Motor neuron (in vitro differentiated cells): ENCODE measurements around the gene UBE2I. TPM values are rescaled to one million over a fixed set of nuclear protein-coding genes. Genes with fewer than 3 reads are reported as not detected.

Source experiments
- ATAC-seq, 8 experiments: fragments of 200-7000 bp; cut with Tn5 transposase; replicated peaks in 6 of 8; 2 replicates each; pipeline ENCODE4 v1.8.0; 2021; ENCODE audit warnings: mild to moderate bottlenecking in 8 of 8, moderate library complexity in 8 of 8
- H3K27ac ChIP-seq, 2 donors: fragments of 250-450 bp; sonication (Bioruptor Pico); 2 replicates each; pipeline ENCODE4 v1.9.0; 2021; ENCODE audit warnings: antibody characterized with exemption in 2 of 2, mild to moderate bottlenecking in 2 of 2, moderate library complexity in 1 of 2
- H3K4me1 ChIP-seq, 2 donors: fragments of 250-450 bp; sonication (Bioruptor Pico); replicated peaks in 1 of 2; 2 replicates each; pipeline ENCODE4 v1.6.1; 2021; ENCODE audit warnings: antibody characterized with exemption in 2 of 2, mild to moderate bottlenecking in 2 of 2, moderate library complexity in 1 of 2
- H3K4me3 ChIP-seq, 5 donors: fragments of 250-450 bp; sonication (Bioruptor Pico); 2 replicates each; pipeline ENCODE4 v1.9.0; 2021; ENCODE audit warnings: antibody characterized with exemption in 5 of 5, mild to moderate bottlenecking in 5 of 5, moderate library complexity in 4 of 5
- WGBS, 10 experiments: fragments of 450-650 bp; shearing (Covaris generic); methylation state at CpG; one replicate each; pipeline ENCODE4 v1.0.0; 2022; 5-methylcytosine and 5-hydroxymethylcytosine counted together
- in situ Hi-C, 9 experiments: fragments of 400-800 bp; cut with MboI; loops; one replicate each; pipeline ENCODE4 v1.15.0; 2021; ENCODE audit warnings: low sequenced_read_pairs in 9 of 9, low pct_unique_long_range_greater_than_20kb in 2 of 9; ENCODE audit not compliant: unreplicated experiment in 9 of 9
- total RNA-seq, 8 experiments: library from RNA; unstranded; fragments of 300-600 nt; gene quantifications; 2 replicates each; pipeline versions ENCODE4 v1.2.3 to v1.2.4, GENCODE V29; 2022

Gene UBE2I
- total RNA-seq, 8 experiments from 2014 or later: 34.9 to 122 (median 59.1) TPM

GRCh38 chr16:1332618-1333148 is 23.2 kb downstream of the UBE2I start:
- in situ Hi-C loops: no loop called here
- Histone ChIP-seq H3K4me3 (peak overlapping the region in 1 of 5 donors; percentile 36), H3K27ac (no peak overlapping the region), H3K4me1 (peaks cover 46 to 52% of the 10 kb centered on the region in 2 donors)
- WGBS, 10 experiments: 0 to 4% (median 1%) methylated on average over 1 to 7 of the region's 26 CpGs; no CpG with 5 or more reads in 6 of the 10 experiments
- ATAC-seq: no peak

- in situ Hi-C loops: no loop called here
- Histone ChIP-seq H3K4me1 (peaks cover 50 to 55% of the 10 kb centered on the region in 2 donors), H3K4me3 (peak within 1 kb of the TSS; percentile 26 to 49 (median 42)), H3K27ac (no peak within 1 kb of the TSS)
- WGBS, 10 experiments: no CpG with 5 or more reads among the region's 83 CpGs
- ATAC-seq: peak; percentile 8 to 67 (median 34)
Observed at GRCh38 chr16:1333149-1333812, 23.8 kb downstream of the UBE2I start, which contains the start of gene BAIAP3. BAIAP3 (plus strand) TSS chr16:1333645; CDS start chr16:1338550, 4,905 bp downstream.

- ATAC-seq: no peak
- in situ Hi-C loops: no loop called here
- peaks cover 52 to 55% of the 10 kb centered on the region in 2 donors for H3K4me1 ChIP-seq
- H3K27ac ChIP-seq: no peak overlapping the region
- WGBS, 10 experiments: 0% methylated on average over 3 of the region's 78 CpGs; no CpG with 5 or more reads in 9 of the 10 experiments
- peak overlapping the region; percentile 26 to 49 (median 42) for H3K4me3 ChIP-seq
Observed at GRCh38 chr16:1333854-1334700, 24.6 kb downstream of the UBE2I start.

GRCh38 chr16:1334739-1335138 is 25.3 kb downstream of the UBE2I start:
- H3K4me3 ChIP-seq: peak overlapping the region in 3 of 5 donors; percentile 42 to 49 (median 46)
- no peak overlapping the region for H3K27ac ChIP-seq
- peaks cover 52 to 55% of the 10 kb centered on the region in 2 donors for H3K4me1 ChIP-seq
- in situ Hi-C loops: no loop called here
- WGBS, 10 experiments: 0 to 53% (median 0%) methylated on average over 1 to 2 of the region's 9 CpGs; no CpG with 5 or more reads in 7 of the 10 experiments
- no peak for ATAC-seq

- in situ Hi-C loops: no loop called here
- H3K4me3 ChIP-seq: peak overlapping the region in 3 of 5 donors; percentile 3 to 9 (median 6)
- peak in 5 of 8 experiments; percentile 18 to 62 (median 31) for ATAC-seq
- peaks cover 52 to 55% of the 10 kb centered on the region in 2 donors for H3K4me1 ChIP-seq
- peak overlapping the region in 1 of 2 donors; percentile 39 for H3K27ac ChIP-seq
- 0 to 8% (median 0%) methylated on average over 1 to 2 of the region's 16 CpGs; no CpG with 5 or more reads in 7 of the 10 experiments for WGBS, 10 experiments
Observed at GRCh38 chr16:1335211-1335971, 26.0 kb downstream of the UBE2I start.

- Histone ChIP-seq H3K4me1 (peaks cover 52 to 55% of the 10 kb centered on the region in 2 donors), H3K27ac (peak overlapping the region in 1 of 2 donors; percentile 39), H3K4me3 (peak overlapping the region in 3 of 5 donors; percentile 3 to 9 (median 6))
- in situ Hi-C loops: no loop called here
- ATAC-seq: peak in 5 of 8 experiments; percentile 60 to 79 (median 69)
- 0% methylated on average over 1 of the region's 12 CpGs; no CpG with 5 or more reads in 9 of the 10 experiments for WGBS, 10 experiments
Observed at GRCh38 chr16:1335996-1336395, 26.6 kb downstream of the UBE2I start.

- in situ Hi-C loops: no loop called here
- WGBS, 10 experiments: 47 to 48% methylated on average over 3 to 4 of the region's 15 CpGs; no CpG with 5 or more reads in 8 of the 10 experiments
- Histone ChIP-seq H3K4me3 (no peak overlapping the region), H3K27ac (peak overlapping the region in 1 of 2 donors; percentile 17), H3K4me1 (peaks cover 50 to 52% of the 10 kb centered on the region in 2 donors)
- no peak for ATAC-seq
Observed at GRCh38 chr16:1336619-1337018, 27.2 kb downstream of the UBE2I start.

- WGBS, 10 experiments: 17 to 27% methylated on average over 2 to 5 of the region's 9 CpGs; no CpG with 5 or more reads in 8 of the 10 experiments
- peaks cover 50 to 51% of the 10 kb centered on the region in 2 donors for H3K4me1 ChIP-seq
- ATAC-seq: peak in 5 of 8 experiments; percentile 1 to 34 (median 30)
- in situ Hi-C loops: no loop called here
- no peak overlapping the region for H3K4me3 ChIP-seq
- no peak overlapping the region for H3K27ac ChIP-seq
Observed at GRCh38 chr16:1337486-1337885, 28.1 kb downstream of the UBE2I start.

- ATAC-seq: no peak
- no peak overlapping the region for H3K4me3 ChIP-seq
- no peak overlapping the region for H3K27ac ChIP-seq
- in situ Hi-C loops: no loop called here
- peaks cover 45 to 52% of the 10 kb centered on the region in 2 donors for H3K4me1 ChIP-seq
- WGBS, 10 experiments: 30 to 53% methylated on average over 2 of the region's 30 CpGs; no CpG with 5 or more reads in 8 of the 10 experiments
Observed at GRCh38 chr16:1338119-1338730, 28.8 kb downstream of the UBE2I start.

GRCh38 chr16:1338855-1339675 is 29.6 kb downstream of the UBE2I start:
- no peak overlapping the region for H3K27ac ChIP-seq
- H3K4me3 ChIP-seq: no peak overlapping the region
- ATAC-seq: no peak
- 50 to 60% methylated on average over 2 of the region's 31 CpGs; no CpG with 5 or more reads in 8 of the 10 experiments for WGBS, 10 experiments
- peaks cover 53 to 56% of the 10 kb centered on the region in 2 donors for H3K4me1 ChIP-seq
- in situ Hi-C loops: no loop called here

- in situ Hi-C loops: no loop called here
- WGBS, 10 experiments: 78 to 81% methylated on average over 7 to 9 of the region's 36 CpGs; no CpG with 5 or more reads in 8 of the 10 experiments
Observed at GRCh38 chr16:1340730-1341494, 31.5 kb downstream of the UBE2I start.

More at GRCh38 chr16:1340730-1341494, 31.5 kb downstream of the UBE2I start:
- Histone ChIP-seq H3K4me3 (no peak overlapping the region), H3K4me1 (peaks cover 38% of the 10 kb centered on the region in 2 donors), H3K27ac (no peak overlapping the region)
- ATAC-seq: no peak
